Panc1 (cell line): Measurements from ENCODE around the gene BCR. TPM values are rescaled to one million over a fixed set of nuclear protein-coding genes. Genes with fewer than 3 reads are reported as not detected.

Experiments
- ATAC-seq: fragments of 200-7000 bp; cut with Tn5 transposase; 2 replicates; pipeline ENCODE4 v1.9.1; 2020; ENCODE audit warnings: mild to moderate bottlenecking, moderate library complexity
- BruUV-seq: library from RNA; stranded (reverse); fragments of 400-500 nt; replicated peaks from 2 replicates; lab custom pipeline; 2021; lab: Mats Ljungman, UMichigan
- CTCF ChIA-PET: fragments of 300-600 bp; sonication (Branson Sonifier 250); formaldehyde crosslinking; loops from one replicate; lab custom pipeline; 2022; ENCODE audit warnings: antibody characterized with exemption; lab: Charles Lee
- POLR2A ChIA-PET: fragments of 300-600 bp; sonication (Branson Sonifier 250); formaldehyde crosslinking; loops from one replicate; lab custom pipeline; 2022; ENCODE audit warnings: antibody characterized with exemption; lab: Charles Lee
- DNase-seq: peaks from one replicate; pipeline ENCODE4 v3.0.0-alpha.2; 2010; ENCODE audit warnings: low read depth, low spot score
- H3K27ac ChIP-seq: 2 replicates; pipeline ENCODE4 v1.5.1; 2011; ENCODE audit warnings: mild to moderate bottlenecking, low read length, inconsistent platforms
- H3K27me3 ChIP-seq: fragments of 200-500 bp; sonication (Bioruptor generic); 2 replicates; pipeline ENCODE4 v1.6.0; 2014; ENCODE audit warnings: low read length, inconsistent platforms; ENCODE audit not compliant: control insufficient read depth, insufficient read depth
- H3K36me3 ChIP-seq: fragments of 200-500 bp; sonication (Bioruptor generic); 2 replicates; pipeline ENCODE4 v1.5.1; 2014; ENCODE audit warnings: inconsistent platforms, mild to moderate bottlenecking, low read length, moderate library complexity; ENCODE audit not compliant: control insufficient read depth, insufficient read depth
- H3K4me1 ChIP-seq: 2 replicates; pipeline ENCODE4 v1.5.1; 2011; ENCODE audit warnings: inconsistent platforms, mild to moderate bottlenecking, low read length, moderate library complexity; ENCODE audit not compliant: control insufficient read depth, insufficient read depth
- H3K4me3 ChIP-seq, 2 experiments: 2 replicates each; pipeline ENCODE4 v1.5.1; 2011 to 2012; ENCODE audit warnings: low read depth in 2 of 2, low read length in 2 of 2, mild to moderate bottlenecking in 2 of 2, inconsistent platforms in 1 of 2, moderate library complexity in 1 of 2
- H3K9me3 ChIP-seq: fragments of 200-500 bp; sonication (Bioruptor generic); 2 replicates; pipeline ENCODE4 v1.5.1; 2014; ENCODE audit warnings: low read depth, mild to moderate bottlenecking, inconsistent platforms, low read length, moderate library complexity; ENCODE audit not compliant: control insufficient read depth, insufficient read depth
- POLR2AphosphoS5 ChIP-seq: IDR thresholded peaks from 2 replicates; pipeline ENCODE4 v1.6.1; 2012; ENCODE audit warnings: mild to moderate bottlenecking, low read depth, low read length, moderate library complexity
- SIN3A ChIP-seq: IDR thresholded peaks from 2 replicates; pipeline ENCODE4 v1.6.1; 2012; ENCODE audit warnings: low read depth, mild to moderate bottlenecking, low read length, moderate library complexity, borderline replicate concordance; ENCODE audit not compliant: insufficient read depth
- TCF7L2 ChIP-seq: IDR thresholded peaks from 2 replicates; pipeline ENCODE4 v1.6.1; 2011; ENCODE audit warnings: mild to moderate bottlenecking, low read depth, low read length, inconsistent platforms
- in situ Hi-C: cut with HindIII; loops from 2 replicates; pipeline ENCODE4 v1.10.0; 2016; ENCODE audit warnings: low sequenced_read_pairs, low pct_unique_long_range_greater_than_20kb
- intact Hi-C: fragments of 100-400 bp; cut with micrococcal nuclease; formaldehyde crosslinking; loops from one replicate; pipeline ENCODE4 v1.10.0; 2022; ENCODE audit not compliant: unreplicated experiment
- total RNA-seq: library from RNA; stranded (reverse); gene quantifications from one replicate; pipeline ENCODE4 v1.2.1, GENCODE V29; 2021; ENCODE audit not compliant: unreplicated experiment
- TF ChIP-seq, protein P1 (sequence below): fragments of 450-650 bp; IDR thresholded peaks from 2 replicates; pipeline ENCODE4 v1.5.1; 2017; ENCODE audit warnings: mild to moderate bottlenecking
- TF ChIP-seq, protein P2 (sequence below), 2 experiments: IDR thresholded peaks; 2 replicates each; pipeline ENCODE4 v1.6.1; 2011 to 2012; ENCODE audit warnings: low read depth in 2 of 2, control low read depth in 1 of 2, low read length in 1 of 2, mild to moderate bottlenecking in 1 of 2, moderate library complexity in 1 of 2; ENCODE audit not compliant: insufficient read depth in 1 of 2

Gene BCR
- total RNA-seq, 1 experiment from 2014 or later = 32.1 TPM

DNA sequence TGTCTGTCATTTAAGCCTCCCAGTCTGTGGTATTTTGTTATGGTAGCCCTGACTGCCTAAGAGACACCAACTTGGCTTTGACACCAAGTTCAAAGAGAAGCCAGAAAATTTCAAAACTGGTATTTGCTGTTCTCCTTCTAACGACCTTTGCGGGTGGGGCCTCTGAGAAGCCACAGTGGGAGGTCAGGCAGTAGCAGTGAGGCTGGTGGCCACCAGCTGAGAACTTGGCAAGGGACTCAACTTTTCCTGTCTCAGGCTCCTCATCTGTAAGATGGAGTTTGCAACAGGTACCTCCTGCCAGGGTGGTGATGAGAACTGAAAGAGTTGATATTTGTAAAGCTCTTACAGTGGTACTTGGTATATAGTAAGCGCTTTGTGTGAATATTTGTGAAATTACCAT lies 183.4 kb downstream of the BCR start:
- Histone ChIP-seq H3K36me3 (no peaks in the 10 kb centered on the region), H3K27ac (no peak overlapping the region), H3K4me1 (no peaks in the 10 kb centered on the region), H3K9me3 (no peaks in the 10 kb centered on the region), H3K27me3 (no peaks in the 10 kb centered on the region), H3K4me3 (no peak overlapping the region)
- TF ChIP-seq, protein P1, sequence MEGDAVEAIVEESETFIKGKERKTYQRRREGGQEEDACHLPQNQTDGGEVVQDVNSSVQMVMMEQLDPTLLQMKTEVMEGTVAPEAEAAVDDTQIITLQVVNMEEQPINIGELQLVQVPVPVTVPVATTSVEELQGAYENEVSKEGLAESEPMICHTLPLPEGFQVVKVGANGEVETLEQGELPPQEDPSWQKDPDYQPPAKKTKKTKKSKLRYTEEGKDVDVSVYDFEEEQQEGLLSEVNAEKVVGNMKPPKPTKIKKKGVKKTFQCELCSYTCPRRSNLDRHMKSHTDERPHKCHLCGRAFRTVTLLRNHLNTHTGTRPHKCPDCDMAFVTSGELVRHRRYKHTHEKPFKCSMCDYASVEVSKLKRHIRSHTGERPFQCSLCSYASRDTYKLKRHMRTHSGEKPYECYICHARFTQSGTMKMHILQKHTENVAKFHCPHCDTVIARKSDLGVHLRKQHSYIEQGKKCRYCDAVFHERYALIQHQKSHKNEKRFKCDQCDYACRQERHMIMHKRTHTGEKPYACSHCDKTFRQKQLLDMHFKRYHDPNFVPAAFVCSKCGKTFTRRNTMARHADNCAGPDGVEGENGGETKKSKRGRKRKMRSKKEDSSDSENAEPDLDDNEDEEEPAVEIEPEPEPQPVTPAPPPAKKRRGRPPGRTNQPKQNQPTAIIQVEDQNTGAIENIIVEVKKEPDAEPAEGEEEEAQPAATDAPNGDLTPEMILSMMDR = no peak
- TF ChIP-seq POLR2AphosphoS5 = no peak
- no peak for TF ChIP-seq SIN3A
- no peak for TF ChIP-seq TCF7L2
- TF ChIP-seq, protein P2, sequence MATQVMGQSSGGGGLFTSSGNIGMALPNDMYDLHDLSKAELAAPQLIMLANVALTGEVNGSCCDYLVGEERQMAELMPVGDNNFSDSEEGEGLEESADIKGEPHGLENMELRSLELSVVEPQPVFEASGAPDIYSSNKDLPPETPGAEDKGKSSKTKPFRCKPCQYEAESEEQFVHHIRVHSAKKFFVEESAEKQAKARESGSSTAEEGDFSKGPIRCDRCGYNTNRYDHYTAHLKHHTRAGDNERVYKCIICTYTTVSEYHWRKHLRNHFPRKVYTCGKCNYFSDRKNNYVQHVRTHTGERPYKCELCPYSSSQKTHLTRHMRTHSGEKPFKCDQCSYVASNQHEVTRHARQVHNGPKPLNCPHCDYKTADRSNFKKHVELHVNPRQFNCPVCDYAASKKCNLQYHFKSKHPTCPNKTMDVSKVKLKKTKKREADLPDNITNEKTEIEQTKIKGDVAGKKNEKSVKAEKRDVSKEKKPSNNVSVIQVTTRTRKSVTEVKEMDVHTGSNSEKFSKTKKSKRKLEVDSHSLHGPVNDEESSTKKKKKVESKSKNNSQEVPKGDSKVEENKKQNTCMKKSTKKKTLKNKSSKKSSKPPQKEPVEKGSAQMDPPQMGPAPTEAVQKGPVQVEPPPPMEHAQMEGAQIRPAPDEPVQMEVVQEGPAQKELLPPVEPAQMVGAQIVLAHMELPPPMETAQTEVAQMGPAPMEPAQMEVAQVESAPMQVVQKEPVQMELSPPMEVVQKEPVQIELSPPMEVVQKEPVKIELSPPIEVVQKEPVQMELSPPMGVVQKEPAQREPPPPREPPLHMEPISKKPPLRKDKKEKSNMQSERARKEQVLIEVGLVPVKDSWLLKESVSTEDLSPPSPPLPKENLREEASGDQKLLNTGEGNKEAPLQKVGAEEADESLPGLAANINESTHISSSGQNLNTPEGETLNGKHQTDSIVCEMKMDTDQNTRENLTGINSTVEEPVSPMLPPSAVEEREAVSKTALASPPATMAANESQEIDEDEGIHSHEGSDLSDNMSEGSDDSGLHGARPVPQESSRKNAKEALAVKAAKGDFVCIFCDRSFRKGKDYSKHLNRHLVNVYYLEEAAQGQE (IDR thresholded peaks at IDR 0.05; ENCODE audit: insufficient read depth in 1 of 2, low read depth in 2 of 2, low read length in 1 of 2) = no peak
- no TSS peak for BruUV-seq
- DNase-seq (no peak), ATAC-seq (no peak)
- in situ Hi-C loops = no loop called here
- ChIA-PET CTCF (no interaction called here), POLR2A (no interaction called here)
- intact Hi-C loops = no loop called here

- DNase-seq = no peak
- intact Hi-C loops = no loop called here
- H3K9me3 ChIP-seq = no peaks in the 10 kb centered on the region
- no peak overlapping the region for H3K4me3 ChIP-seq
- CTCF ChIA-PET = interaction anchor here (1.1 kb wide), 1 partner anchor 199 kb away, joined by 4 read pairs; no protein-coding TSS in a partner anchor
- in situ Hi-C loops = no loop called here
- TF ChIP-seq, protein P2 (IDR thresholded peaks at IDR 0.05; ENCODE audit: insufficient read depth in 1 of 2, low read depth in 2 of 2, low read length in 1 of 2) = no peak
- TF ChIP-seq, protein P1 = no peak
- TF ChIP-seq TCF7L2 (no peak), SIN3A (no peak), POLR2AphosphoS5 (no peak)
- POLR2A ChIA-PET = interaction anchor here (0.6 kb wide), 1 partner anchor 40 kb away, joined by 6 read pairs; no protein-coding TSS in a partner anchor
- no peak for ATAC-seq
- H3K27ac ChIP-seq = no peak overlapping the region
- no TSS peak for BruUV-seq
- no peaks in the 10 kb centered on the region for H3K27me3 ChIP-seq
- no peaks in the 10 kb centered on the region for H3K4me1 ChIP-seq
- H3K36me3 ChIP-seq = no peaks in the 10 kb centered on the region
Measured at GRCh38 chr22:23364389-23364788, 184.1 kb downstream of the BCR start.
